RCC 7860 (cell line): ENCODE results near the gene UGCG.
A peak's percentile ranks its signal among the peaks of the same experiment; 100 is the strongest.

Source experiments
- DNase-seq: peaks from one replicate; pipeline ENCODE4 v3.0.0-alpha.2; 2015; ENCODE audit warnings: low spot score
- FAIRE-seq: peaks from 2 replicates; lab custom pipeline; 2012; peaks lifted over from hg19 to GRCh38; lab: Jason Lieb, UNC

UGCG gene

DNA sequence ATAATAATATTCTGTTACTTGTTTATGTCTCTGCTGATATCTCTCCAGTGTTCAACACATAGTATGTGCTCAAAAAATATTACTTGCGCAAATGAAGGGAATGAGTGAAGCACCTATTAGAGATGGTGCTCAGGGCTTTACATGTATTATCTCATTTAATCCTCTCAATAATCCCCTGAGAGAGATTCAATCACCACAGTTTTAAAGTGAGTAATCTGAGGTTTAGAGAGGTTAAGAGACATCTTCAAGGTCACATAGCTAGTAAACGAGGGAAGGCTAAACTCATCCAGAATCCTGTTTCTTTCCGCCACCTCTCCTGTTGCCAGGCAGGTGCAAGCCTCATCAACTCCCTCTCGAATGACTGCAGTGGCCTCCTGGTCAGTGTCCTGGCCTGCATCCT, 82.0 kb downstream of the UGCG start:
- FAIRE-seq (no peak), DNase-seq (no peak)

GRCh38 chr9:111979561-111979960, 82.9 kb downstream of the UGCG start:
- DNase-seq (peak; percentile 62), FAIRE-seq (peak; percentile 12)

DNA sequence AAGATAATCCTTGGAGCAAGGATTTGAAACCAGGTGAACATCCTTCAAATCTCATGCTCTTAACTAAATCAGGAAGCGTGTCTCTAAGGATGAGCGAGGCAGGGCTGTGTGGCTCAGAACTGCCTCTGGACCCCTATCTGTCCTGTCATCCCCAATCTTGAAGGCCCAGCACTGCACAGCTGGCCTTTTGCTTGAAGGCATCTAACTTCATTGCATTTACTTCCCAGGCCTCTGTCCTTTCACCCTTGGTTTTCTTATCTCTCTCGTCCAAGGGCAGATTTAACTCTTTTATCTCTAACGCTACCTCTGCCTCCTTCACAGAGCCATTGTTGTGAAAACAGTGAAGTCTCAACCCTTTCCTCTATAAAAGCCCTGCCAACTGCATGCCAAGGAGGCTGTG, 83.8 kb downstream of the UGCG start:
- FAIRE-seq (no peak), DNase-seq (no peak)

GRCh38 chr9:111983484-111983908, 86.9 kb downstream of the UGCG start:
- no peak for FAIRE-seq
- no peak for DNase-seq

- no peak for DNase-seq
- no peak for FAIRE-seq
Observed at GRCh38 chr9:111984086-111984802, 87.6 kb downstream of the UGCG start.
